ENCODE data around the gene PHYKPL.
"Not testable (repeated sequence)": the region's sequence is repeated elsewhere in the genome, so short reads cannot be mapped to it uniquely, and the experiment has no call there.

Gene PHYKPL

GRCh38 chr5:178238711-178239592 is 6.3 kb upstream of the PHYKPL start:
- no peak for DNase-seq

GRCh38 chr5:178238313-178238635 is 5.7 kb upstream of the PHYKPL start:
- no peak for DNase-seq

GRCh38 chr5:178237431-178238312 is 5.1 kb upstream of the PHYKPL start:
- no peak for DNase-seq

- DNase-seq = no peak
Observed at GRCh38 chr5:178236679-178237078, 4.1 kb upstream of the PHYKPL start.

- DNase-seq = no peak
Observed at GRCh38 chr5:178236126-178236525, 3.5 kb upstream of the PHYKPL start.

GRCh38 chr5:178235588-178235974 is 3.0 kb upstream of the PHYKPL start:
- no peak for DNase-seq

GRCh38 chr5:178234750-178235587 is 2.4 kb upstream of the PHYKPL start:
- peak; percentile 70 to 74 for DNase-seq

- no peak for DNase-seq
Observed at GRCh38 chr5:178234121-178234749, 1.6 kb upstream of the PHYKPL start.

- DNase-seq = no peak
Observed at GRCh38 chr5:178232920-178233429, 373 bp upstream of the PHYKPL start.

- no peak for DNase-seq
Observed at GRCh38 chr5:178231539-178232123, 971 bp downstream of the PHYKPL start.

- DNase-seq = no peak
Observed at GRCh38 chr5:178230879-178231538, 1.6 kb downstream of the PHYKPL start.

- DNase-seq = no peak
Observed at GRCh38 chr5:178229861-178230260, 2.7 kb downstream of the PHYKPL start.

GRCh38 chr5:178229111-178229510 is 3.5 kb downstream of the PHYKPL start:
- DNase-seq = not testable (repeated sequence)

- DNase-seq = no peak
Observed at GRCh38 chr5:178228609-178229008, 4.0 kb downstream of the PHYKPL start.

GRCh38 chr5:178227929-178228328 is 4.7 kb downstream of the PHYKPL start:
- no peak for DNase-seq

GRCh38 chr5:178227138-178227659 is 5.4 kb downstream of the PHYKPL start:
- no peak for DNase-seq

- no peak for DNase-seq
Observed at GRCh38 chr5:178225174-178225573, 7.4 kb downstream of the PHYKPL start.

GRCh38 chr5:178224403-178224802 is 8.2 kb downstream of the PHYKPL start:
- no peak for DNase-seq

- DNase-seq = no peak
Observed at GRCh38 chr5:178223828-178224335, 8.7 kb downstream of the PHYKPL start.

GRCh38 chr5:178223196-178223773 is 9.3 kb downstream of the PHYKPL start:
- no peak for DNase-seq
